ENCODE measurements around the gene KCNIP1.

Gene KCNIP1

DNA sequence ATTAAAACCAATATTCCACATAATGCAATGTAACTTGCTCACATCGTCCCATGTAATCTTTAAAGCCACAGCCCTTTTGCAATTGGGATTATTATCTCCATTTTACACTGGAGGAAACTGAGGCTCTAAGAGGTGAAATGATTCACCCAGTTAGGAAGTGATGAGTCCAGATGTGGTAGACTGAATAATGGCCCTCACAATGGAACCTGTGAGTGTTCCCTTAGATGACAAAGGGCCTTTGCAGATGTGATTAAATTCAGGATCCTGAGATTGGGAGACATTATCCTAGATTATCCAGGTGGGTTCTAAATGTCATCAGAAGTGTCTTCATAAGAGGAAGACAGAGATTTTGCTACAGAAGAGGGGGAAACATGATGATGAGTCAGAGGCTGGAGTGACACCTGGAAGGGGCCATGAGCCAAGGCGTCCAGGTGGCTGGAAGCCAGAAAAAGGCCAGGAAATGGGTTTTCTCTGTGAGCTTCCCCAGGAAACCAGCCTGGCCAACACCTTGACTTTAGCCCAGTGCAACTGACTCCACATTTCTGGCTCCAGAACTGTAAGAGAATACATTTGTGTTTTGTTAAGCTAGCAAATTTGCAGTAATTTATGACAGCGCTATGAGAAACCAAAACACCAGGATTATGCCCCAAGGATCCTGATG is 139.1 kb downstream of the KCNIP1 start:
- no peak for DNase-seq (ENCODE audit: low read depth)

GRCh38 chr5:170643591-170643990 is 139.8 kb downstream of the KCNIP1 start:
- no peak for DNase-seq (ENCODE audit: low read depth)

GRCh38 chr5:170644501-170644900 is 140.7 kb downstream of the KCNIP1 start:
- no peak for DNase-seq (ENCODE audit: low read depth)

- DNase-seq (ENCODE audit: low read depth) = no peak
Observed at GRCh38 chr5:170648541-170648940, 144.7 kb downstream of the KCNIP1 start.

GRCh38 chr5:170650850-170651249 is 147.0 kb downstream of the KCNIP1 start:
- DNase-seq (ENCODE audit: low read depth) = no peak

DNA sequence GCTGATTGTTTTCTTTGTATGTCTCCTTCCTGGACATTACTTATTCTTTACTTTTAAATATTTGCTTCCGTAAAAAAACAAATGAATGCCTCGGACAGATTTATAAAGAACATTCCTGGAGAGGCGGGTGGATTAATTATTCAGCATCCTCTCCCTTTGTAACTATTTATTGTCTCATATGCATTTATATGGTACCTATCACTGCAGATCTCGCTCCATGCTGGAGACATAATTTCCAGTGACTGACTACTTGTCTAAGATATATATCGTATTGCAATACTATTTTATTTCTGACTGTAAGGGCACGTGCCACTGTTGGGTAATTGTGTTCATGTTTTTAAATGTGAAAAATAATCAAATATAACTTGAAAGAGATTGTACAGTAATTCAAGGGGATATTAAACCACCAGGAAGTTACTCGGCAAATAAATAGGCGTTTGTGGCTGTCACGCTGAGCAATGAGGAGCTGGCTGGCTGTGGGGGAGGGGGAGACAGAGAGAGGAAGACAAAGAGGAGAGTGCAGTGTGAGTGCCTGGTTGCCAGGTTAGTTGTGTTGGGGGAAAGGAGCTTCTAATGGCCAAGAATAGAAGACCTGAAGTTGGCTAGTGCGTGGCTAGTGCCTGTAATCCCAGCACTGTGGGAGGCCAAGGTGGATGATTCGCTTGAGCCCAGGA is 147.9 kb downstream of the KCNIP1 start:
- no peak for DNase-seq (ENCODE audit: low read depth)

- no peak for DNase-seq (ENCODE audit: low read depth)
Observed at GRCh38 chr5:170655476-170655875, 151.7 kb downstream of the KCNIP1 start.

GRCh38 chr5:170655920-170656319 is 152.1 kb downstream of the KCNIP1 start:
- no peak for DNase-seq (ENCODE audit: low read depth)

DNA sequence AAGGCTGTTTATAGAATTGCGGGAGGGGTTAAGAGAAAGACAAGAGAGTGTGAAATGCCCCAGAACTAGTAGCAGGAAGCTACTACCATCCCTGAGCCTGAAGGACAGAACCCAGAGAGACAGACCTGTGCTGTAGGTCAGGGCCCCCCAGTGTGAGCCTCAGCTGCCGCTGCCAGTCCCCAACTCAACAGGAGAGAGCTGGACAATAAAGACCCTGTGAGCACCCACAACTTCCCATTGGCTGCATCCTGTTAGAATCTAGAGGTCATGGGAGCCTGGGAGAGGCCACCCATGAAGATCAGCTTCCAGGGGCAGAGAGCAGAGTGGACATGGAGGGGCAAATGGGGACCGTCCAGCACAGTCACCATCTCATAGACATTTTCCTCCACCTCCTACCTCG is 152.5 kb downstream of the KCNIP1 start:
- no peak for DNase-seq (ENCODE audit: low read depth)

DNA sequence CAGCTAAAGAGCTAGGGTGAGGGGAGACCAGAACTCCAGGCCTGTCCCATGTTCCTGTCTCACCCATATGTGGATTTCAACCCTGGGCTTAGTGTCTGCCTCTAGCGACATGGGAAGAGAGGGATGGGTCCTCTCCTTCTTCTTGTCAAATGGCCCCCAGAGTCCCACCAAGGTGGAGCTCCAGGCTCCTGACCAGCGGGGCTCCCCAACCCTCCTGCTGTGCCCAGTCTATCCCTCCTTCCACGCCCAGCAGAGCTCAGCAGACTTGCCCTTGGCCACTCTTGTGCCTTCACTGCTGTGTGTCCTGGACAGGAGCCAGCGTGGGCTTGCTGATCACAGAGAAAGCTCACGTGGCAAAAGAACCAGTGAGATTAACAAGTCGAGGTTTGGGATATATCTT is 156.7 kb downstream of the KCNIP1 start:
- DNase-seq (ENCODE audit: low read depth) = no peak

GRCh38 chr5:170662966-170663365 is 159.1 kb downstream of the KCNIP1 start:
- DNase-seq (ENCODE audit: low read depth) = no peak

DNA sequence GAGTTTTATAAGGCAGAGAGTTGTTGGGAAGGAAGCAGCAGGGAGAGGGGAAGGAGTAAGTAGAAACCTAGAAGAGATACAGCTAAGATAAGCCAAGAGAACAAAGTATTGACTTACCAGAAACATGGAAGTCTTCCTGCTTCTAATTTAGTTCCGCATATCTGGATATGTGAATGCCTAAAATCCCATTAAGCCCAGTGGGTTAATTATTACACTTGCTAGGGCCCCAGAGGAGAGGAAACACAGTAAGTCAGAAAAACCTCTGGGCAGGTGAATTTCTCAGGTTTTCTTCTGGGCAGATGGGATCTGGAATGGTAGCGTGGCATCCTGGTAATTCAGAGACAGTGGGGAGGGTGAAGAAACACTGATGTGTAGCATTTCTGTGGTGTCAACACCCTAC is 175.0 kb downstream of the KCNIP1 start:
- DNase-seq (ENCODE audit: low read depth) = no peak

DNA sequence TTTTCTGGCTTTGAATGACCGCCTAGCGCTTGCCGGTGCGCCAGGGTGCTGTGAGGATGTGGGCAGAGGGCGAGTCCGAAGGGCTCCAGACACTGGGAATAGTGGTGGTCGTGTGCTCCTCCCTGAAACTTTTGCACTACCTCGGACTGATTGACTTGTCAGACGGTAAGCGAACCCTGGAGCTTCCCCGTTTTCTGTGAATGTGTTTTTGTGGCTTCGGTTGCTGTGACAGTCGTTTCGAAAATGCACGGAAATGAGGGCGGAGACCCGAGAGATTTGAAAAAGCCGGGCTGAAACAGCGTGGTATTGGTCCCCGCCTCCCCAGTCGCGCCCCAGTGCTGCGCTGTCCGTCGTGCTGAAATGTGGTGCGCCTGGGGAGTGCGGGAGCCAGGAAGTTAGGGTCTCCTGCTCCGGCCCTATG is 177.2 kb downstream of the KCNIP1 start:
- no peak for DNase-seq (ENCODE audit: low read depth)

DNA sequence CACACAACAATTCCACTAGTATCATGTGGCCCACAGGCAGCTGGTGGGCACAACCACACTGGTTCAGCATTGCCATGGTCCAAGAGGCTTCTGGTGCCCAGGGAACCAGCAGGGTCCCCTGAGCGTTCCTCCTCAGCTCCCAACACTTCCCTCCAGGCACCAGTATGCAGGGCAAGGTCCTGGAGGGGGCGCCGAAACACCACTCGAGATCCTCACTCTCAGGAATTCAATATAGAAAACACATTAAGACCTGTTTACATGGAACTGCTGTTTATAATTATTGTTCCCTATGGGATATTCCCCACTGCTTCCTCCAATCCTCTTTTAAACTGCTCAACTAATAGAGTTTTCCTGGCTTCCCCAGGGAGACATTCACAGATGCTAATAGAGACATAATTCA is 187.8 kb downstream of the KCNIP1 start:
- no peak for DNase-seq (ENCODE audit: low read depth)

- DNase-seq (ENCODE audit: low read depth) = no peak
Observed at GRCh38 chr5:170693701-170694100, 189.9 kb downstream of the KCNIP1 start.

GRCh38 chr5:170694911-170695310 is 191.1 kb downstream of the KCNIP1 start:
- DNase-seq (ENCODE audit: low read depth) = no peak

GRCh38 chr5:170697031-170697430 is 193.2 kb downstream of the KCNIP1 start:
- DNase-seq (ENCODE audit: low read depth) = no peak

GRCh38 chr5:170700503-170700902 is 196.7 kb downstream of the KCNIP1 start:
- DNase-seq (ENCODE audit: low read depth) = no peak

DNA sequence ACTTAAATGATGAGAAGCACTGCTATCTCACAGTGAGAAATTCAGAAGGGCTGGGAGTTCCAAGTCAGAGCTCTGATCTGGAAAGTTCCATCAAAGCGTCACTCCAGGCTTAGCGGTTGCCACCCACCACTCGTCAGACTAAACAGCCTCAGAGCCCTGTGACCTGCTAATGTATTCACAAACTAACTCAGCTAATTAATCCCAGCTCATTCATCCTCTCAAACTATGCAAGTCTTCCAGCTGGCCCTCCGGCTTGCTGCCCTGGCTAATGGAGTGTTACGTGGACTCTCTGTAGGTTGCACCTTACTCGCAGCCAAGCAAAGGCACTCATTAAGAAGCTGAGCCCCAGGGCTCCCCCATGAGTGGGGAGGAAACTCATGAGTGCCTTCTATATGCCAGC is 197.5 kb downstream of the KCNIP1 start:
- no peak for DNase-seq (ENCODE audit: low read depth)

DNA sequence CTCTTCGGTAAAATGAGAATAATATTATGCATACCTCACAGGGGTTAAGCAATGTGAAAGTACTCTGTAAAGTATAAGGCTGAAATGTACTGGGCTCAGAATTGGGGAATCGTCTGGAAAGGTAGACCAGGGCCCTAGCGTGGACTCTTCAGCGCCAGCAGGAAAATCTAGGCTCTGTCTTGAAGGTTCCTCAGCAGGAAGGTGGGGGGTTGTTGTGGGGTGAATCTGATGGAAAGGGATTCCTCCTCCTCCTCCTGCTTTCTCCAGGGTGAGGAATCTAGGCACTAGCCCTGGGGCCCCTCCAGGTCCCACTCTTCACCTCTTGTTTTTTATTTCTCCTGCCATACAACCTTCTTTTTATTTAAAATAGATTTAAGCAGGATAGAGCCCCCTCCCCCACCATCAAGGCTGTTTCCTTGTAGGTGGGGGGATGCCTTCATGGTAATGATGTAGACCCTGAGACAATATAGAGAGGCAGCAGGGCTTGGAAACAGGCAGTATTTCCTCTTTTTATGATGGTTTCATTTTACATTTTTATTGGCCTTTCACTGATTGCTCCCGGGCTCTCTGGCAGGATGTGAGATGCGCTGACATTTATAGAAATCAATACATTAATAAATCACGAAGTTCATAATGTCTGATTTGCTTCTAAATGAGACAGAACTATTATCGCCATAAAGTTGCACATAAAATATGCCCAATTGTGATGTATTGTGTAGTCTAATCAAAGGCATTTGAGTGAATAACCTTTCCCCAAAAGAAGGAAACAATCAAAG is 200.8 kb downstream of the KCNIP1 start:
- no peak for DNase-seq (ENCODE audit: low read depth)

GRCh38 chr5:170709640-170710039 is 205.8 kb downstream of the KCNIP1 start:
- DNase-seq (ENCODE audit: low read depth) = no peak

DNA sequence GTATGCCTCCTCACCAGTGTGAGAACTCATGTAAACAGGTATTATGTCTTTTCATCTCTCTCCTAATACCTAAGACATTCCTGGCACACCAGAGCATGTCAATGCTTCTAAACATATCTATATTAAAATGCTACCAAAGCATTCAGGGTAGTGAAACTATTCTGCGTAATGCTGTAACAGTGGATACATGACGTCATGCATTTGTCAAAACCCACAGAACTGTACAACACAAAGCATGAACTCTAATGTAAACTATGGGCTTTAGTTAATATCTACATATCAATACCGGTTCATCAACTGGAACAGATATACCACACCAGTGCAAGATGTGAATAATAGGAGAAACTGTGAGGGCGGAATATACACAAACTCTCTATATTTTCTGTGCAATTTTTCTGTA is 207.5 kb downstream of the KCNIP1 start:
- DNase-seq (ENCODE audit: low read depth) = no peak

GRCh38 chr5:170715141-170715540 is 211.3 kb downstream of the KCNIP1 start:
- no peak for DNase-seq (ENCODE audit: low read depth)

Data from activated T-helper 1 cell treated with Interleukin-2 at 50 U/mL for 16 hours (primary cell).